ENCODE data around the gene CAVIN2.

GRCh38 chr2:191836471-191836852, 10.4 kb downstream of the CAVIN2 start:
- TF ChIP-seq ZNF324 (CRISPR knock-in tag; IDR thresholded peaks at IDR 0.05), result no peak
- no peak for TF ChIP-seq U2AF1 (optimal IDR thresholded peaks at IDR 0.05; ENCODE audit: low read depth, low read length)
- no peak for TF ChIP-seq TRIM28 (IDR thresholded peaks at IDR 0.05)
- no peak for TF ChIP-seq SPI1 (IDR thresholded peaks at IDR 0.05; ENCODE audit: borderline replicate concordance, low read depth, low read length)
- TF ChIP-seq EZH2 (IDR thresholded peaks at IDR 0.05; ENCODE audit: borderline replicate concordance, low read depth, low read length), result no peak
- no peak for TF ChIP-seq ZNF274 (IDR thresholded peaks at IDR 0.05; ENCODE audit: borderline replicate concordance, low read depth, low read length)

All from K562 (cell line).